IMR-90 (cell line): Measurements from ENCODE around the gene SEMA4D. TPM values are rescaled to one million over a fixed set of nuclear protein-coding genes. Genes with fewer than 3 reads are reported as not detected.
A peak's percentile ranks its signal among the peaks of the same experiment; 100 is the strongest.

Experiments
- ATAC-seq: fragments of 200-7000 bp; cut with Tn5 transposase; 2 replicates; pipeline ENCODE4 v1.9.1; 2020; ENCODE audit warnings: low read depth, mild to moderate bottlenecking, moderate library complexity
- BruUV-seq: library from RNA; stranded (reverse); fragments of 400-500 nt; replicated peaks from 2 replicates; lab custom pipeline; 2021; lab: Mats Ljungman, UMichigan
- CTCF ChIA-PET: fragments of 300-600 bp; formaldehyde crosslinking; extraction: SDS; loops from one replicate; lab custom pipeline; 2021; ENCODE audit warnings: antibody characterized with exemption; lab: Yijun Ruan, JAX
- POLR2A ChIA-PET: fragments of 300-600 bp; sonication (Branson Sonifier 250); formaldehyde crosslinking; loops from one replicate; lab custom pipeline; 2022; ENCODE audit warnings: antibody characterized with exemption; ENCODE audit not compliant: unreplicated experiment; lab: Charles Lee
- DNase-seq: peaks from one replicate; pipeline ENCODE4 v3.0.0; 2013
- H2AFZ ChIP-seq: replicated peaks from 2 replicates; pipeline ENCODE3; 2013; ENCODE audit warnings: low read length, mild to moderate bottlenecking; ENCODE audit not compliant: poor library complexity
- H2AK5ac ChIP-seq: 2 replicates; pipeline ENCODE4 v1.6.1; 2013; ENCODE audit warnings: low read depth, low read length, inconsistent platforms
- H2AK9ac ChIP-seq: replicated peaks from 2 replicates; pipeline ENCODE3; 2013; ENCODE audit warnings: mild to moderate bottlenecking, low read depth, low read length, moderate library complexity; ENCODE audit not compliant: poor library complexity
- H2BK120ac ChIP-seq: 2 replicates; pipeline ENCODE4 v1.6.1; 2013; ENCODE audit warnings: low read depth, low read length, inconsistent platforms
- H2BK15ac ChIP-seq: 3 replicates; pipeline ENCODE4 v1.6.1; 2013; ENCODE audit warnings: low read depth, low read length, inconsistent platforms
- H2BK20ac ChIP-seq: 2 replicates; pipeline ENCODE4 v1.6.1; 2013; ENCODE audit warnings: low read depth, mild to moderate bottlenecking, inconsistent platforms, low read length, moderate library complexity
- H2BK5ac ChIP-seq: 2 replicates; pipeline ENCODE4 v1.6.1; 2013; ENCODE audit warnings: mild to moderate bottlenecking, low read depth, low read length, inconsistent platforms; ENCODE audit not compliant: poor library complexity, severe bottlenecking
- H3K14ac ChIP-seq: replicated peaks from 2 replicates; pipeline ENCODE4 v1.6.1; 2013; ENCODE audit warnings: low read depth, low read length, inconsistent platforms
- H3K18ac ChIP-seq: 2 replicates; pipeline ENCODE4 v1.6.1; 2013; ENCODE audit warnings: low read depth, low read length, control low read depth
- H3K23ac ChIP-seq: 2 replicates; pipeline ENCODE4 v1.6.1; 2013; ENCODE audit warnings: low read depth, low read length, inconsistent platforms
- H3K27ac ChIP-seq: 2 replicates; pipeline ENCODE4 v1.5.1; 2013; ENCODE audit warnings: mild to moderate bottlenecking, control low read depth, low read length; ENCODE audit not compliant: insufficient read depth
- H3K27me3 ChIP-seq: 2 replicates; pipeline ENCODE4 v1.6.1; 2013; ENCODE audit warnings: low read length; ENCODE audit not compliant: control insufficient read depth, insufficient read depth
- H3K36me3 ChIP-seq: 2 replicates; pipeline ENCODE4 v1.6.1; 2013; ENCODE audit warnings: low read length, mixed read lengths; ENCODE audit not compliant: control insufficient read depth, insufficient read depth
- H3K4ac ChIP-seq: 2 replicates; pipeline ENCODE4 v1.6.1; 2013; ENCODE audit warnings: low read depth, low read length, inconsistent platforms
- H3K4me1 ChIP-seq: 2 replicates; pipeline ENCODE4 v1.6.1; 2013; ENCODE audit warnings: low read length, mixed read lengths; ENCODE audit not compliant: control insufficient read depth, insufficient read depth
- H3K4me2 ChIP-seq: 2 replicates; pipeline ENCODE4 v1.6.1; 2013; ENCODE audit warnings: low read depth, mild to moderate bottlenecking, control low read depth, low read length, moderate library complexity
- H3K4me3 ChIP-seq: 2 replicates; pipeline ENCODE4 v1.5.1; 2013; ENCODE audit warnings: low read depth, mild to moderate bottlenecking, control low read depth, low read length, moderate library complexity; ENCODE audit not compliant: insufficient read depth
- H3K56ac ChIP-seq: 2 replicates; pipeline ENCODE4 v1.6.1; 2013; ENCODE audit warnings: low read length, inconsistent platforms; ENCODE audit not compliant: insufficient read depth; ENCODE audit errors: extremely low read depth
- H3K79me1 ChIP-seq, 2 experiments: 2 replicates each; pipeline ENCODE4 v1.6.1; 2013; ENCODE audit warnings: low read length in 2 of 2, inconsistent platforms in 1 of 2, low read depth in 1 of 2
- H3K9ac ChIP-seq: 2 replicates; pipeline ENCODE4 v1.6.1; 2013; ENCODE audit warnings: low read depth, low read length, control low read depth
- H3K9me1 ChIP-seq: 2 replicates; pipeline ENCODE4 v1.6.1; 2013; ENCODE audit warnings: low read length, inconsistent platforms; ENCODE audit not compliant: insufficient read depth
- H3K9me3 ChIP-seq: 2 replicates; pipeline ENCODE4 v1.6.1; 2013; ENCODE audit warnings: low read length; ENCODE audit not compliant: control insufficient read depth, insufficient read depth
- H4K20me1 ChIP-seq: 2 replicates; pipeline ENCODE4 v1.6.1; 2013; ENCODE audit warnings: low read length, inconsistent platforms; ENCODE audit not compliant: insufficient read depth
- H4K5ac ChIP-seq: 2 replicates; pipeline ENCODE4 v1.6.1; 2013; ENCODE audit warnings: mild to moderate bottlenecking, low read depth, low read length, control low read depth
- H4K8ac ChIP-seq, 2 experiments: 2 replicates each; pipeline ENCODE4 v1.6.1; 2013; ENCODE audit warnings: low read depth in 2 of 2, low read length in 2 of 2, control low read depth in 1 of 2, inconsistent platforms in 1 of 2
- H4K91ac ChIP-seq: 2 replicates; pipeline ENCODE4 v1.6.1; 2013; ENCODE audit warnings: low read depth, low read length, inconsistent platforms; ENCODE audit not compliant: insufficient read depth
- BHLHE40 ChIP-seq: fragments of 150-350 bp; IDR thresholded peaks from 2 replicates; pipeline ENCODE4 v1.6.1; 2016; ENCODE audit warnings: mild to moderate bottlenecking, low read depth, low read length
- CEBPB ChIP-seq: IDR thresholded peaks from 2 replicates; pipeline ENCODE4 v1.6.1; 2012; ENCODE audit warnings: low read depth, low read length, improper control_type of control experiment
- ELK1 ChIP-seq: fragments of 150-350 bp; IDR thresholded peaks from 2 replicates; pipeline ENCODE4 v1.6.1; 2016; ENCODE audit warnings: low read depth, mild to moderate bottlenecking, low read length, moderate library complexity, borderline replicate concordance
- FOS ChIP-seq: fragments of 150-350 bp; IDR thresholded peaks from 2 replicates; pipeline ENCODE4 v1.6.1; 2016; ENCODE audit warnings: low read depth, low read length
- POLR2A ChIP-seq: IDR thresholded peaks from 2 replicates; pipeline ENCODE4 v1.6.1; 2012; ENCODE audit warnings: mild to moderate bottlenecking, low read depth, low read length
- RAD21 ChIP-seq: IDR thresholded peaks from 2 replicates; pipeline ENCODE4 v1.6.1; 2012; ENCODE audit warnings: low read length, improper control_type of control experiment
- RCOR1 ChIP-seq: IDR thresholded peaks from 2 replicates; pipeline ENCODE4 v1.6.1; 2012; ENCODE audit warnings: mild to moderate bottlenecking, low read length, improper control_type of control experiment; ENCODE audit not compliant: insufficient replicate concordance
- SMC3 ChIP-seq: fragments of 150-350 bp; IDR thresholded peaks from 2 replicates; pipeline ENCODE4 v1.6.1; 2016; ENCODE audit warnings: low read depth, mild to moderate bottlenecking, antibody characterized with exemption, low read length, moderate library complexity
- USF2 ChIP-seq: fragments of 150-350 bp; IDR thresholded peaks from 2 replicates; pipeline ENCODE4 v1.6.1; 2017; ENCODE audit warnings: mild to moderate bottlenecking, antibody characterized with exemption, low read length, low read depth
- WGBS, 2 experiments: methylation state at CpG; one replicate each; pipeline versions ENCODE4 v1.1.5 to v1.1.7; 2013; ENCODE audit warnings: missing lambda C conversion rate in 2 of 2; ENCODE audit not compliant: insufficient read length in 1 of 2; ENCODE audit errors: extremely low coverage in 2 of 2; 5-methylcytosine and 5-hydroxymethylcytosine counted together
- dilution Hi-C: fragments of 300-500 bp; cut with HindIII; formaldehyde crosslinking; loops from one replicate; pipeline ENCODE4 v1.14.3; 2018; ENCODE audit warnings: low sequenced_read_pairs; ENCODE audit not compliant: unreplicated experiment
- in situ Hi-C: fragments of 300-500 bp; cut with MboI; formaldehyde crosslinking; loops from 3 replicates; pipeline ENCODE4 v1.14.3; 2019; ENCODE audit warnings: low sequenced_read_pairs, inconsistent platforms, mixed read lengths
- intact Hi-C: fragments of 100-400 bp; cut with micrococcal nuclease; formaldehyde crosslinking; loops from 2 replicates; pipeline ENCODE4 v1.10.0; 2022
- polyA plus RNA-seq, 3 experiments: library from polyadenylated mRNA; depleted of rRNA; stranded (reverse); fragments of >200 nt; gene quantifications; 2 replicates each; pipeline ENCODE4 v1.2.3, GENCODE V29; 2012; ENCODE audit warnings: low replicate concordance in 1 of 3
- total RNA-seq: library from RNA; depleted of rRNA; stranded (reverse); fragments of >200 nt; gene quantifications from 2 replicates; pipeline ENCODE4 v1.2.3, GENCODE V29; 2012
- TF ChIP-seq, protein P1 (sequence below): conservative IDR thresholded peaks from 2 replicates; pipeline ENCODE4 v1.5.1; 2012; ENCODE audit warnings: mild to moderate bottlenecking, low read depth, low read length, improper control_type of control experiment

The SEMA4D gene
- total and polyA plus RNA-seq, 2 of the 4 experiments (the other 2 are of a cell fraction), result 0.90 to 1.5 TPM

DNA sequence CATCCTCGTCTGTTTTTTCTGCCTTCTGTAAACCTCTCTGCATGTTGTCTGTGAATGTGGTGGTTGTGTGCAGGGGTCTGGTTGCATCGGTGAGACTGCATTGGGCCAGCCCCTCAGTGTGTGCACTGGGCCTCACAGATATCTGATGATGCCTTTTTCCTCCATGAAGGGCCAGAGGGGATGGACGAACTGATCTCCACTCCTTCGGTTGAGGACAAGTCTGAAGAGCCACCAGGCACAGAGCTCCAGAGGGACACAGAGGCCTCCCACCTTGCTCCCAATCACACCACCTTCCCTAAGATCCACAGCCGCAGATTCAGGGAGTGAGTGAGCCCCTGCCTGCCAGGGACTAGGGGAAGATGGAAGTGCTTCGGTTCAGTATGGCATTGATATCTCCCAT lies 148.3 kb downstream of the SEMA4D start:
- ATAC-seq (no peak), DNase-seq (no peak)
- Histone ChIP-seq H3K27me3 (no peaks in the 10 kb centered on the region), H3K4me1 (peaks cover 5% of the 10 kb centered on the region; the same call in 1 of the 2 replicates), H3K36me3 (peaks cover 76% of the 10 kb centered on the region), H3K27ac (no peak overlapping the region), H3K14ac (no peak overlapping the region), H3K4me2 (no peak overlapping the region), H3K56ac (no peak overlapping the region), H3K9me3 (no peaks in the 10 kb centered on the region), H3K18ac (no peak overlapping the region), H4K91ac (no peak overlapping the region), H3K4me3 (no peak overlapping the region), H3K79me1 (peaks cover 4 to 17% of the 10 kb centered on the region in 2 experiments; a peak in 3 of 4 replicates), H4K20me1 (peaks cover 4% of the 10 kb centered on the region; the same call in 1 of the 2 replicates), H3K9ac (no peak overlapping the region), H2AFZ (no peak overlapping the region), H3K23ac (no peak overlapping the region), H3K9me1 (peaks cover 3% of the 10 kb centered on the region; the same call in 1 of the 2 replicates), H2BK15ac (no peak overlapping the region), H4K8ac (no peak overlapping the region), H2BK5ac (no peak overlapping the region), H2AK5ac (no peak overlapping the region), H2BK20ac (no peak overlapping the region), H3K4ac (no peak overlapping the region), H4K5ac (no peak overlapping the region), H2BK120ac (no peak overlapping the region), H2AK9ac (peak overlapping the region; percentile 13)
- POLR2A ChIA-PET, result no interaction called here
- in situ Hi-C loops, result no loop called here
- dilution Hi-C loops, result no loop called here
- WGBS, 2 experiments, result no CpG with 5 or more reads among the region's 6 CpGs
- CTCF ChIA-PET, result no interaction called here
- intact Hi-C loops, result loop anchor here (2.0 kb wide), 1 partner anchor 27 kb away; no protein-coding TSS in a partner anchor
- BruUV-seq, result no TSS peak
- TF ChIP-seq RAD21, result no peak
- no peak for TF ChIP-seq BHLHE40
- TF ChIP-seq RCOR1, result no peak
- TF ChIP-seq, protein P1, sequence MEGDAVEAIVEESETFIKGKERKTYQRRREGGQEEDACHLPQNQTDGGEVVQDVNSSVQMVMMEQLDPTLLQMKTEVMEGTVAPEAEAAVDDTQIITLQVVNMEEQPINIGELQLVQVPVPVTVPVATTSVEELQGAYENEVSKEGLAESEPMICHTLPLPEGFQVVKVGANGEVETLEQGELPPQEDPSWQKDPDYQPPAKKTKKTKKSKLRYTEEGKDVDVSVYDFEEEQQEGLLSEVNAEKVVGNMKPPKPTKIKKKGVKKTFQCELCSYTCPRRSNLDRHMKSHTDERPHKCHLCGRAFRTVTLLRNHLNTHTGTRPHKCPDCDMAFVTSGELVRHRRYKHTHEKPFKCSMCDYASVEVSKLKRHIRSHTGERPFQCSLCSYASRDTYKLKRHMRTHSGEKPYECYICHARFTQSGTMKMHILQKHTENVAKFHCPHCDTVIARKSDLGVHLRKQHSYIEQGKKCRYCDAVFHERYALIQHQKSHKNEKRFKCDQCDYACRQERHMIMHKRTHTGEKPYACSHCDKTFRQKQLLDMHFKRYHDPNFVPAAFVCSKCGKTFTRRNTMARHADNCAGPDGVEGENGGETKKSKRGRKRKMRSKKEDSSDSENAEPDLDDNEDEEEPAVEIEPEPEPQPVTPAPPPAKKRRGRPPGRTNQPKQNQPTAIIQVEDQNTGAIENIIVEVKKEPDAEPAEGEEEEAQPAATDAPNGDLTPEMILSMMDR, result no peak
- no peak for TF ChIP-seq FOS
- TF ChIP-seq ELK1, result no peak
- no peak for TF ChIP-seq USF2
- TF ChIP-seq CEBPB, result no peak
- TF ChIP-seq SMC3, result no peak
- no peak for TF ChIP-seq POLR2A
